Stimulated activated CD8-positive, alpha-beta memory T cell treated with anti-CD3 and anti-CD28 coated beads, Interleukin-2, amount 100 ng/mL, for 48 hours (primary cell): Measurements from ENCODE around the gene CFAP74.

ENCODE experiments used
- DNase-seq, 2 donors: peaks; one replicate each; pipeline ENCODE4 v3.0.0-alpha.2; 2020; ENCODE audit warnings: low read depth in 2 of 2

Gene CFAP74

DNA sequence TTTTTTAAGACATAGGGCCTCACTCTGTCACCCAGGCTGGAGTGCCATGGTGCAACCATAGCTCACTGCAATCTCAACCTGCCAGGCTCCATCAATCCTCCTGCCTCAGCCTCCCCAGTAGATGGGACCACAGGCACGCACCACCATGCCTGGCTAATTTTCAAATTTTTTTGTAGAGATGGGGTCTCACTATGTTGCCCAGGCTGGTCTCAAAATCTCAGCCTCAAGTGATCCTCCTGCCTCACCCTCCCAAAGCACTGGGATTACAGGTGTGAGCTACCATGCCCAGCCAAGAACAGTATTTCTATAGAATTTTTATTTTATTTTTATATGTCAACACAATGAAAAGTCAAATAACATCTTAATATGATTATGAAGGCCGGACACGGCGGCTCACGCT lies 123.6 kb downstream of the CFAP74 start:
- DNase-seq, result no peak

DNA sequence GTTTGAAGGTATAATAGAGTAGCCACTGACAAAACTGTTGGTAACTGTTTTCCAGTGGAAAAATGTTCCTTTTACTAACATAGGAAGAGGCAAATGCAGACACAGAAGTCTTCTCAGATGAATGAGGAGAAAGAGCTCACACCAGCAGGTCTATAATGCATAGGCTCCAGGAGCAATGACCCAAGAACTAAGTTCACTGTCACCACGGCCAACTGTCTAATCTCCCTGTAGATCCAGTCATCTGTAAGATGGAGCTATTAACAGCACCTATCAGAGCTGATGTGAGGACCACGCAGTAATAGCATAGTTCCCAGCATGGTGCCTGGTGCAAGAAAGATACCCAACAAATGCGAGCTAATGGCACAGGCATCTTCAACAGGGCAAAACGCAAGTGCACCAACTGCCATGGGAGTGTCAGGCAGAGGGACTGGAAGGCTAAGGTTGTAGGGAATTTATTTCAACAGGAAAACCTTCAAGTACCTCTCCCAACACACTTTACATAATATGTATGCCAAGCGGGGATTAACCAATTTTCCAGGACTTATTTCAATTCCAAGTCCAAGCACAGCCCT lies 125.6 kb downstream of the CFAP74 start:
- DNase-seq, result no peak

DNA sequence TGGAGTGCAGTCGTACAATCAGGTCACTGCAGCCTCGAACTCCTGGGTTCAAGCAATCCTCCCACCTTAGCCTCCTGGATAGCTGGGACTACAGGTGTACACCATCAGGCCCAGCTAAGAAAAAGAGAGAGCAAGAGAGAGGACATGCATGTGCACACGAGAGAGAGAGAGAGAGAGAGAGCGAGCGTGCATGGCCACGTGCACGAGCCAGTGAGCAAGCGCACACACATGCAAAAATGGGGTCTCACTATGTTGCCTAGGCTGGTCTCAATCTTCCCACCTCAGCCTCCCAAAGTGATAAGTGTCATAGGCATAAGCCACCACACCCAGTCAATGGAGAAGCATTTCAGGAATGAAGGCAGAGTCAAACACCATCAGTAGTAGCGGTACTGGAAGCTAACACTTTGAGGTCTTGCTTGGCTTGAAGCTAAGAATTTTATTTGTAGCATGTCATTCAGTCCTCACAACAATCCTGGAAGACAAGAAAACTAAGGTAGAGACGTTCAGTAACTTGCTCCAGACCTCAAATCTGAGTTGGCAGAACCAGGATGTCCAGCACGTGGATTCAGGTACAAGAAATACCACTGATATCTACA lies 127.2 kb downstream of the CFAP74 start:
- DNase-seq, result no peak

DNA sequence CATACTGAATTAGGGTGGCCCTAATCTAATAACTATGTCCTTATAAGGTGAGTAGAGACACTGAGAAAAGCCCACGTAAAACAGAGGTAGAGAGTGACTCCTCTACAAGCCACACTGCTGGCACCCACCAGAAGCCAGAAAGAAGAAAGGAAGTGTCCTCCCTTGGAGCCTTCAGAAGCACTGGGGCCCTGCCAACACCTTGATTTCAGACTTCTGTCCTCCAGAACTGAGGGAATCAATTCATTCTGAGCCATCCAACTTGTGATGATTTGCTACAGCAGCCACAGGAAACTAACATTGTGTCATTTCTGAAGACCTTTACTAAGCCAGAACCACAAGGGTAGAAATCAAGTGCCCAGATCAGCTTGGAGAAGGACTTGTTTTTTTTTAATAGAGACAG lies 127.7 kb downstream of the CFAP74 start:
- DNase-seq, result peak in 1 of 2 donors; percentile 30

DNA sequence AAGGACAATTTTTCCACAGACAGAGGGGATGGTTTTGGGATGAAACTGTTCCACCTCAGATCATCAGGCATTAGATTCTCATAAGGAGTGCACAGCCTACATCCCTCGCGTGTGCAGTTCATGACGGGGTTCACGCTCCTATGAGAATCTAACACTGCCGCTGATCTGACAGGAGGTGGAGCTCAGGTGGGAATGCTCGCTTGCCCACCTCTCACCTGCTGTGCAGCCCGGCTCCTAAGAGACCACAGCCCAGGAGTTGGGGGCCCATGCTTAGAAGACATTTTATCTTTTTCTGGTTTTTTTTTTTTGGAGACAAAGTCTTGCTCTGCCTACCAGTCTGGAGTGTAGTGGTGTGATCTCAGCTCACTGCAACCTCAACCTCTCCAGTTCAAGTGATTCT lies 128.7 kb downstream of the CFAP74 start:
- DNase-seq, result no peak

DNA sequence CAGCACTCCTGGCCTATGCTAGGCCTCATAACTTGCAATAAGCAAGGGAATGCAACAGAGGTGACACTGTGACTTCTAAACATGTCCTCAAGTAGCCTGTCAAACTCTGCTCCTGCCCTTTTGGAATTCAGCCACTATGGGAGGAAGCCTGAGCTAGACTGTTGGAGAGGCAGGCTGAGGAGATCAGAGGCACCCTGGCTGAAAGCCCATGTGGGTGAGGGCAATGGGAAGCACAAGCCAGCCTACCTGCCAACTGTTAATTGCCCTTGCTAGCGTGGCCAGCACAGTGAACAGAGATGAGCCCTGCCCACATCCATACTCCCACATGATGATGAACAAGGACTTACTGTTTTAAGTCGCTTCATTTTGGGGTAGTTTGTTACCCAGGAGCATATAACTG lies 130.4 kb downstream of the CFAP74 start:
- no peak for DNase-seq

DNA sequence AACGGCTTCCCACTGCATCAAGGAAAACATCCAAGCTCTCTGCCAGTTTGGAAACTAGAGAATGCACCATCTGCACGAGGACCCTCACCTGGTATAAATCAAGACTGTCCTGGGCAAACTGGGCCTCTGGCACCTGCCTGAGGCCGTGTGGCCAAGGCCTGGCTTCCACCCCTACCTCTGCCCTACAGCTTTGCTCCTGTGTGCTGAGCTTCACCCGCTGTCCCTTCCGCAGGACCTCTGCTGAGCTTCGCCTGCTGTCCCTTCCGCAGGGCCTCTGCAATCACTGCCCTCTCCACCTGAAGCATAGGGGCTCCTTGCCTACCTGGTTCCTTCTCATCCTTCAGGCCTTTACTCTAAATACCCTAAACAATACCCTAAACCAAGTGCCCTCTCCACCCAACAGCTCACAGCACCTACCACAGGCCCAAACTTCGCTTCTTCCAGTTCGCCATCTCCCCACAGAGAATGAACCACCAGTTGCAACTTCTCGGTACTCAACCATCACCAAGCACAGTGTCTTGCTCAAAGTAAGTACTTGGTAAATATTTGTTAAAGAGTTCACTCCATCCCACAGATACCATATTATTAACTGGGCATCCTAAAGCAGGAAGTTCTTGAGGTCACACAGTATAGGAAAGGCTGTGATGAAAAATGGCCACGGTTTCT lies 131.1 kb downstream of the CFAP74 start:
- no peak for DNase-seq
